ENCODE results near the gene VTI1A. TPM values are rescaled to one million over a fixed set of nuclear protein-coding genes. Genes with fewer than 3 reads are reported as not detected.
A peak's percentile ranks its signal among the peaks of the same experiment; 100 is the strongest.

The VTI1A gene
- total and polyA plus RNA-seq, 2 experiments from 2014 or later: 26.8 to 31.0 TPM

GRCh38 chr10:112548535-112549276 is 101.7 kb downstream of the VTI1A start:
- H3K4me3 Mint-ChIP-seq: no peak overlapping the region
- H3K27ac Mint-ChIP-seq: 0 out of 2 replicates have a peak overlapping the region, but pooled peaks have one; percentile 28
- Histone ChIP-seq H3K27ac (ENCODE audit: low read depth) (no peak overlapping the region), H3K79me2 (replicated peaks; ENCODE audit: insufficient read depth) (no peaks in the 10 kb centered on the region), H3K4me3 (no peak overlapping the region), H3K4me2 (no peak overlapping the region), H2AFZ (no peak overlapping the region), H3K27me3 (ENCODE audit: insufficient read depth) (no peaks in the 10 kb centered on the region), H3K9me2 (ENCODE audit: insufficient read depth) (no peaks in the 10 kb centered on the region), H3K4me1 (ENCODE audit: insufficient read depth) (no peaks in the 10 kb centered on the region), H4K20me1 (replicated peaks; ENCODE audit: insufficient read depth) (no peaks in the 10 kb centered on the region), H3K36me3 (ENCODE audit: insufficient read depth) (no peaks in the 10 kb centered on the region), H3F3A (replicated peaks; ENCODE audit: low read depth) (no peaks in the 10 kb centered on the region)
- H3K4me1 Mint-ChIP-seq: peaks cover 2% of the 10 kb centered on the region; the same call in 2 of the 3 replicates
- TF ChIP-seq CREB1 (CRISPR knock-in tag; IDR thresholded peaks at IDR 0.05; ENCODE audit: low read depth): no peak
- TF ChIP-seq, protein P1, sequence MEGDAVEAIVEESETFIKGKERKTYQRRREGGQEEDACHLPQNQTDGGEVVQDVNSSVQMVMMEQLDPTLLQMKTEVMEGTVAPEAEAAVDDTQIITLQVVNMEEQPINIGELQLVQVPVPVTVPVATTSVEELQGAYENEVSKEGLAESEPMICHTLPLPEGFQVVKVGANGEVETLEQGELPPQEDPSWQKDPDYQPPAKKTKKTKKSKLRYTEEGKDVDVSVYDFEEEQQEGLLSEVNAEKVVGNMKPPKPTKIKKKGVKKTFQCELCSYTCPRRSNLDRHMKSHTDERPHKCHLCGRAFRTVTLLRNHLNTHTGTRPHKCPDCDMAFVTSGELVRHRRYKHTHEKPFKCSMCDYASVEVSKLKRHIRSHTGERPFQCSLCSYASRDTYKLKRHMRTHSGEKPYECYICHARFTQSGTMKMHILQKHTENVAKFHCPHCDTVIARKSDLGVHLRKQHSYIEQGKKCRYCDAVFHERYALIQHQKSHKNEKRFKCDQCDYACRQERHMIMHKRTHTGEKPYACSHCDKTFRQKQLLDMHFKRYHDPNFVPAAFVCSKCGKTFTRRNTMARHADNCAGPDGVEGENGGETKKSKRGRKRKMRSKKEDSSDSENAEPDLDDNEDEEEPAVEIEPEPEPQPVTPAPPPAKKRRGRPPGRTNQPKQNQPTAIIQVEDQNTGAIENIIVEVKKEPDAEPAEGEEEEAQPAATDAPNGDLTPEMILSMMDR (conservative IDR thresholded peaks at IDR 0.05; ENCODE audit: low read depth in 2 of 2): 0 out of 4 replicates have a peak, but pooled peaks of 1 of the 2 experiments have one; percentile 4
- ATAC-seq: no peak
- DNase-seq (ENCODE audit: low spot score): no peak
- peaks cover 3% of the 10 kb centered on the region; the same call in 2 of the 3 replicates for H3K9me3 Mint-ChIP-seq
- peaks cover 4% of the 10 kb centered on the region; the same call in 2 of the 3 replicates for H3K36me3 Mint-ChIP-seq (ENCODE audit: low read depth)
- H3K27me3 Mint-ChIP-seq (ENCODE audit: insufficient read depth, low read depth, poor library complexity): no peaks in the 10 kb centered on the region

DNA sequence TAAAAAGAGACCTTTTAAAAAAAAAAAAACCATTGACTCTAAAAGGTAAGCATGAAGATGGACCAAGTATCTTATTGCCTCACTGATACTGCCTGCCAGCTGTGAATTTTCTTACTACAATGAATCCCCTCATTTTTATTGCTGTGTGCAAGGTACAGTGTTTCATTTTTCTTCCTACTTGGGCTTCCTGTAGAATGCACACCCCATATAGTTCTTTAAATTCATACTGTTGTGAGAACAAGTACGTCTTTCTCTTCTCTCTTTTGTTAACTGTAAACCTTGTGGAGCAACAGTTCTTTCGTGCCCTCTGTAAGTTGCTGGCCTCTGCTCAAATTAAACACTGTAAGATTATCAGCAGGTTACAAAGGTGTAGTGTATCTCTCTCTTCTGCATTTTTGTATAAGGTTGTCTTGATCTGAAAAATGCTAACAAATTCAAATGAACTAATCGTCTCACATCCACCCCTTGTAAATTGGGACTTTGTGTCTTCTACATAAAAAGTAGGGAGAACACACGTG is 105.6 kb downstream of the VTI1A start:
- no peak overlapping the region for H3K27ac ChIP-seq (ENCODE audit: low read depth)
- H3K36me3 ChIP-seq (ENCODE audit: insufficient read depth): no peaks in the 10 kb centered on the region
- no peaks in the 10 kb centered on the region for H3K9me3 Mint-ChIP-seq
- H3K27ac Mint-ChIP-seq: no peak overlapping the region
- no peak overlapping the region for H3K4me3 Mint-ChIP-seq
- H3K4me3 ChIP-seq: no peak overlapping the region
- ATAC-seq (no peak), DNase-seq (ENCODE audit: low spot score) (no peak)
- peaks cover 2% of the 10 kb centered on the region; the same call in 2 of the 3 replicates for H3K4me1 Mint-ChIP-seq
- H2AFZ ChIP-seq: no peak overlapping the region
- H3K4me2 ChIP-seq: no peak overlapping the region
- TF ChIP-seq ZNF331 (CRISPR knock-in tag; IDR thresholded peaks at IDR 0.05; ENCODE audit: low read depth) (no peak), EZH2phosphoT487 (IDR thresholded peaks at IDR 0.05; ENCODE audit: unreplicated experiment) (no peak), STAT1 (IDR thresholded peaks at IDR 0.05; ENCODE audit: unreplicated experiment) (no peak)
- TF ChIP-seq, protein P2, sequence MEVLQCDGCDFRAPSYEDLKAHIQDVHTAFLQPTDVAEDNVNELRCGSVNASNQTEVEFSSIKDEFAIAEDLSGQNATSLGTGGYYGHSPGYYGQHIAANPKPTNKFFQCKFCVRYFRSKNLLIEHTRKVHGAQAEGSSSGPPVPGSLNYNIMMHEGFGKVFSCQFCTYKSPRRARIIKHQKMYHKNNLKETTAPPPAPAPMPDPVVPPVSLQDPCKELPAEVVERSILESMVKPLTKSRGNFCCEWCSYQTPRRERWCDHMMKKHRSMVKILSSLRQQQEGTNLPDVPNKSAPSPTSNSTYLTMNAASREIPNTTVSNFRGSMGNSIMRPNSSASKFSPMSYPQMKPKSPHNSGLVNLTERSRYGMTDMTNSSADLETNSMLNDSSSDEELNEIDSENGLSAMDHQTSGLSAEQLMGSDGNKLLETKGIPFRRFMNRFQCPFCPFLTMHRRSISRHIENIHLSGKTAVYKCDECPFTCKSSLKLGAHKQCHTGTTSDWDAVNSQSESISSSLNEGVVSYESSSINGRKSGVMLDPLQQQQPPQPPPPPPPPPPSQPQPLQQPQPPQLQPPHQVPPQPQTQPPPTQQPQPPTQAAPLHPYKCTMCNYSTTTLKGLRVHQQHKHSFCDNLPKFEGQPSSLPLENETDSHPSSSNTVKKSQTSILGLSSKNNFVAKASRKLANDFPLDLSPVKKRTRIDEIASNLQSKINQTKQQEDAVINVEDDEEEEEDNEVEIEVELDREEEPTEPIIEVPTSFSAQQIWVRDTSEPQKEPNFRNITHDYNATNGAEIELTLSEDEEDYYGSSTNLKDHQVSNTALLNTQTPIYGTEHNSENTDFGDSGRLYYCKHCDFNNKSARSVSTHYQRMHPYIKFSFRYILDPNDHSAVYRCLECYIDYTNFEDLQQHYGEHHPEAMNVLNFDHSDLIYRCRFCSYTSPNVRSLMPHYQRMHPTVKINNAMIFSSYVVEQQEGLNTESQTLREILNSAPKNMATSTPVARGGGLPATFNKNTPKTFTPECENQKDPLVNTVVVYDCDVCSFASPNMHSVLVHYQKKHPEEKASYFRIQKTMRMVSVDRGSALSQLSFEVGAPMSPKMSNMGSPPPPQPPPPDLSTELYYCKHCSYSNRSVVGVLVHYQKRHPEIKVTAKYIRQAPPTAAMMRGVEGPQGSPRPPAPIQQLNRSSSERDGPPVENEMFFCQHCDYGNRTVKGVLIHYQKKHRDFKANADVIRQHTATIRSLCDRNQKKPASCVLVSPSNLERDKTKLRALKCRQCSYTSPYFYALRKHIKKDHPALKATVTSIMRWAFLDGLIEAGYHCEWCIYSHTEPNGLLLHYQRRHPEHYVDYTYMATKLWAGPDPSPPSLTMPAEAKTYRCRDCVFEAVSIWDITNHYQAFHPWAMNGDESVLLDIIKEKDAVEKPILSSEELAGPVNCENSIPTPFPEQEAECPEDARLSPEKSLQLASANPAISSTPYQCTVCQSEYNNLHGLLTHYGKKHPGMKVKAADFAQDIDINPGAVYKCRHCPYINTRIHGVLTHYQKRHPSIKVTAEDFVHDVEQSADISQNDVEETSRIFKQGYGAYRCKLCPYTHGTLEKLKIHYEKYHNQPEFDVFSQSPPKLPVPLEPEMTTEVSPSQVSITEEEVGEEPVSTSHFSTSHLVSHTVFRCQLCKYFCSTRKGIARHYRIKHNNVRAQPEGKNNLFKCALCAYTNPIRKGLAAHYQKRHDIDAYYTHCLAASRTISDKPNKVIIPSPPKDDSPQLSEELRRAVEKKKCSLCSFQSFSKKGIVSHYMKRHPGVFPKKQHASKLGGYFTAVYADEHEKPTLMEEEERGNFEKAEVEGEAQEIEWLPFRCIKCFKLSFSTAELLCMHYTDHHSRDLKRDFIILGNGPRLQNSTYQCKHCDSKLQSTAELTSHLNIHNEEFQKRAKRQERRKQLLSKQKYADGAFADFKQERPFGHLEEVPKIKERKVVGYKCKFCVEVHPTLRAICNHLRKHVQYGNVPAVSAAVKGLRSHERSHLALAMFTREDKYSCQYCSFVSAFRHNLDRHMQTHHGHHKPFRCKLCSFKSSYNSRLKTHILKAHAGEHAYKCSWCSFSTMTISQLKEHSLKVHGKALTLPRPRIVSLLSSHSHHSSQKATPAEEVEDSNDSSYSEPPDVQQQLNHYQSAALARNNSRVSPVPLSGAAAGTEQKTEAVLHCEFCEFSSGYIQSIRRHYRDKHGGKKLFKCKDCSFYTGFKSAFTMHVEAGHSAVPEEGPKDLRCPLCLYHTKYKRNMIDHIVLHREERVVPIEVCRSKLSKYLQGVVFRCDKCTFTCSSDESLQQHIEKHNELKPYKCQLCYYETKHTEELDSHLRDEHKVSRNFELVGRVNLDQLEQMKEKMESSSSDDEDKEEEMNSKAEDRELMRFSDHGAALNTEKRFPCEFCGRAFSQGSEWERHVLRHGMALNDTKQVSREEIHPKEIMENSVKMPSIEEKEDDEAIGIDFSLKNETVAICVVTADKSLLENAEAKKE (CRISPR knock-in tag; IDR thresholded peaks at IDR 0.05): no peak
- TF ChIP-seq, protein P3, sequence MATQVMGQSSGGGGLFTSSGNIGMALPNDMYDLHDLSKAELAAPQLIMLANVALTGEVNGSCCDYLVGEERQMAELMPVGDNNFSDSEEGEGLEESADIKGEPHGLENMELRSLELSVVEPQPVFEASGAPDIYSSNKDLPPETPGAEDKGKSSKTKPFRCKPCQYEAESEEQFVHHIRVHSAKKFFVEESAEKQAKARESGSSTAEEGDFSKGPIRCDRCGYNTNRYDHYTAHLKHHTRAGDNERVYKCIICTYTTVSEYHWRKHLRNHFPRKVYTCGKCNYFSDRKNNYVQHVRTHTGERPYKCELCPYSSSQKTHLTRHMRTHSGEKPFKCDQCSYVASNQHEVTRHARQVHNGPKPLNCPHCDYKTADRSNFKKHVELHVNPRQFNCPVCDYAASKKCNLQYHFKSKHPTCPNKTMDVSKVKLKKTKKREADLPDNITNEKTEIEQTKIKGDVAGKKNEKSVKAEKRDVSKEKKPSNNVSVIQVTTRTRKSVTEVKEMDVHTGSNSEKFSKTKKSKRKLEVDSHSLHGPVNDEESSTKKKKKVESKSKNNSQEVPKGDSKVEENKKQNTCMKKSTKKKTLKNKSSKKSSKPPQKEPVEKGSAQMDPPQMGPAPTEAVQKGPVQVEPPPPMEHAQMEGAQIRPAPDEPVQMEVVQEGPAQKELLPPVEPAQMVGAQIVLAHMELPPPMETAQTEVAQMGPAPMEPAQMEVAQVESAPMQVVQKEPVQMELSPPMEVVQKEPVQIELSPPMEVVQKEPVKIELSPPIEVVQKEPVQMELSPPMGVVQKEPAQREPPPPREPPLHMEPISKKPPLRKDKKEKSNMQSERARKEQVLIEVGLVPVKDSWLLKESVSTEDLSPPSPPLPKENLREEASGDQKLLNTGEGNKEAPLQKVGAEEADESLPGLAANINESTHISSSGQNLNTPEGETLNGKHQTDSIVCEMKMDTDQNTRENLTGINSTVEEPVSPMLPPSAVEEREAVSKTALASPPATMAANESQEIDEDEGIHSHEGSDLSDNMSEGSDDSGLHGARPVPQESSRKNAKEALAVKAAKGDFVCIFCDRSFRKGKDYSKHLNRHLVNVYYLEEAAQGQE (IDR thresholded peaks at IDR 0.05; ENCODE audit: unreplicated experiment): no peak
- H4K20me1 ChIP-seq (replicated peaks; ENCODE audit: insufficient read depth): no peaks in the 10 kb centered on the region
- no peaks in the 10 kb centered on the region for H3K9me2 ChIP-seq (ENCODE audit: insufficient read depth)
- no peaks in the 10 kb centered on the region for H3K27me3 ChIP-seq (ENCODE audit: insufficient read depth)
- no peaks in the 10 kb centered on the region for H3K4me1 ChIP-seq (ENCODE audit: insufficient read depth)
- H3F3A ChIP-seq (replicated peaks; ENCODE audit: low read depth): no peaks in the 10 kb centered on the region
- no peaks in the 10 kb centered on the region for H3K36me3 Mint-ChIP-seq (ENCODE audit: low read depth)
- H3K27me3 Mint-ChIP-seq (ENCODE audit: insufficient read depth, low read depth, poor library complexity): no peaks in the 10 kb centered on the region
- H3K79me2 ChIP-seq (replicated peaks; ENCODE audit: insufficient read depth): no peaks in the 10 kb centered on the region
